GM12878 (cell line): ENCODE results near the gene RNU6-1. TPM values are rescaled to one million over a fixed set of nuclear protein-coding genes. Genes with fewer than 3 reads are reported as not detected.
A peak's percentile ranks its signal among the peaks of the same experiment; 100 is the strongest.

ENCODE experiments used
- ATF3 ChIP-seq: IDR thresholded peaks from 2 replicates; pipeline ENCODE4 v1.6.1; 2011; ENCODE audit warnings: low read depth, mild to moderate bottlenecking, low read length, moderate library complexity, borderline replicate concordance; ENCODE audit errors: extremely low read depth
- CEBPB ChIP-seq, 2 experiments: fragments of 150-350 bp in 1 of 2; IDR thresholded peaks; 2 replicates each; pipeline ENCODE4 v1.6.1; 2012 to 2014; ENCODE audit warnings: low read depth in 2 of 2, low read length in 2 of 2, borderline replicate concordance in 1 of 2, inconsistent platforms in 1 of 2
- E4F1 ChIP-seq: fragments of 450-650 bp; IDR thresholded peaks from 2 replicates; pipeline ENCODE4 v1.6.1; 2018; ENCODE audit warnings: borderline replicate concordance, mild to moderate bottlenecking; ENCODE audit not compliant: partially characterized antibody
- EGR1 ChIP-seq, 2 experiments: IDR thresholded peaks; 1 replicate in 1 of 2; 2 replicates in 1 of 2; pipeline ENCODE4 v1.6.1; 2011 to 2012; ENCODE audit warnings: low read depth in 2 of 2, low read length in 2 of 2, borderline replicate concordance in 1 of 2, mild to moderate bottlenecking in 1 of 2, moderate library complexity in 1 of 2
- MTA3 ChIP-seq: IDR thresholded peaks from 2 replicates; pipeline ENCODE4 v1.6.1; 2012; ENCODE audit warnings: low read length, inconsistent platforms, borderline replicate concordance
- NFIC ChIP-seq: IDR thresholded peaks from 2 replicates; pipeline ENCODE4 v1.6.1; 2012; ENCODE audit warnings: low read depth, mild to moderate bottlenecking, inconsistent platforms, low read length, moderate library complexity
- NFYA ChIP-seq: IDR thresholded peaks from 2 replicates; pipeline ENCODE4 v1.6.1; 2011; ENCODE audit warnings: low read depth, mild to moderate bottlenecking, low read length, improper control_type of control experiment, borderline replicate concordance
- NKRF ChIP-seq: fragments of 450-650 bp; conservative IDR thresholded peaks from 2 replicates; pipeline ENCODE4 v1.6.1; 2017; ENCODE audit warnings: mild to moderate bottlenecking, moderate library complexity
- PAX5 ChIP-seq: IDR thresholded peaks from 2 replicates; pipeline ENCODE4 v1.6.1; 2011; ENCODE audit warnings: low read depth, low read length, borderline replicate concordance
- PAX8 ChIP-seq: fragments of 450-650 bp; IDR thresholded peaks from 2 replicates; pipeline ENCODE4 v1.6.1; 2017; ENCODE audit warnings: mild to moderate bottlenecking, moderate library complexity
- RELA ChIP-seq: fragments of 450-650 bp; IDR thresholded peaks from 2 replicates; pipeline ENCODE4 v1.8.0; 2014; ENCODE audit warnings: borderline replicate concordance; ENCODE audit not compliant: partially characterized antibody
- SMAD5 ChIP-seq: IDR thresholded peaks from 2 replicates; pipeline ENCODE4 v1.6.1; 2016; ENCODE audit warnings: antibody characterized with exemption, low read depth
- SPI1 ChIP-seq: IDR thresholded peaks from 2 replicates; pipeline ENCODE4 v1.6.1; 2011; ENCODE audit warnings: low read depth, mild to moderate bottlenecking, low read length, moderate library complexity, borderline replicate concordance; ENCODE audit not compliant: insufficient read depth
- ZBTB11 ChIP-seq: fragments of 450-650 bp; formaldehyde crosslinking; IDR thresholded peaks from 2 replicates; pipeline ENCODE4 v1.5.0; 2022; ENCODE audit warnings: mild to moderate bottlenecking, missing genetic modification characterization
- ZBTB33 ChIP-seq: fragments of 450-650 bp; IDR thresholded peaks from 2 replicates; pipeline ENCODE4 v1.6.1; 2017; ENCODE audit warnings: mild to moderate bottlenecking
- polyA plus RNA-seq, 11 experiments: library from polyadenylated mRNA; depleted of rRNA in 4 of 11; unstranded in 6 of 11; stranded (reverse) in 5 of 11; fragments of >200 nt; fragmentation: Nextera tagmentation in 4 of 11; fragmentation: Illumina TruSeq in 1 of 11; extraction: Ambion mirVana in 4 of 11; extraction: Trizol in 1 of 11; gene quantifications; 1 replicate in 1 of 11; 2 replicates in 10 of 11; pipeline versions ENCODE4 v1.2.1 to v1.2.3, GENCODE V29; 2011 to 2016; ENCODE audit warnings: inconsistent platforms in 2 of 11, missing spikeins in 2 of 11, low read depth in 1 of 11
- total RNA-seq, 4 experiments: library from RNA; depleted of rRNA in 3 of 4; stranded (reverse); fragments of >200 nt in 3 of 4; fragmentation: Illumina TruSeq in 1 of 4; extraction: Trizol in 1 of 4; gene quantifications; 2 replicates each; pipeline versions ENCODE4 v1.2.1 to v1.2.3, GENCODE V29; 2013 to 2021

The RNU6-1 gene
- total and polyA plus RNA-seq, 10 of the 15 experiments (the other 5 are each of a cell fraction or from before 2014, with no cell fraction given): not detected

- TF ChIP-seq EGR1 (IDR thresholded peaks at IDR 0.05; ENCODE audit: borderline replicate concordance in 1 of 2, low read depth in 2 of 2, low read length in 2 of 2): peak in 1 of 2 experiments; percentile 45; a peak in 1 of 3 replicates
- TF ChIP-seq PAX8: no peak
- TF ChIP-seq PAX5: no peak
- TF ChIP-seq NKRF: no peak
- 0 out of 4 replicates have a peak, but pooled peaks of 1 of the 2 experiments have one; percentile 17 for TF ChIP-seq CEBPB (IDR thresholded peaks at IDR 0.05; ENCODE audit: borderline replicate concordance in 1 of 2, low read depth in 2 of 2, low read length in 2 of 2)
- 0 out of 2 replicates have a peak, but pooled peaks have one; percentile 34 for TF ChIP-seq NFIC
- no peak for TF ChIP-seq ZBTB33
- TF ChIP-seq ZBTB11: no peak
- no peak for TF ChIP-seq SMAD5
- peak; percentile 79 for TF ChIP-seq RELA
- no peak for TF ChIP-seq NFYA
- no peak for TF ChIP-seq E4F1
- no peak for TF ChIP-seq SPI1
- TF ChIP-seq ATF3: no peak
- TF ChIP-seq MTA3: no peak
Observed at GRCh38 chr15:67869701-67870100, 29.9 kb upstream of the RNU6-1 start (continued).
